Umbilical cord (tissue), 2 donors: Measurements from ENCODE around the gene DNM1. TPM values are rescaled to one million over a fixed set of nuclear protein-coding genes. Genes with fewer than 3 reads are reported as not detected.

Source experiments
- DNase-seq: peaks from one replicate; pipeline ENCODE4 v3.0.0-alpha.2; 2015; ENCODE audit warnings: low spot score
- total RNA-seq: library from RNA; depleted of rRNA; stranded (reverse); fragments of >200 nt; gene quantifications from one replicate; pipeline ENCODE4 v1.2.3, GENCODE V29; 2014; ENCODE audit warnings: low replicate concordance; ENCODE audit not compliant: insufficient read depth

DNM1 gene
- total RNA-seq, 1 donor from 2014 or later, result 36.4 TPM

DNA sequence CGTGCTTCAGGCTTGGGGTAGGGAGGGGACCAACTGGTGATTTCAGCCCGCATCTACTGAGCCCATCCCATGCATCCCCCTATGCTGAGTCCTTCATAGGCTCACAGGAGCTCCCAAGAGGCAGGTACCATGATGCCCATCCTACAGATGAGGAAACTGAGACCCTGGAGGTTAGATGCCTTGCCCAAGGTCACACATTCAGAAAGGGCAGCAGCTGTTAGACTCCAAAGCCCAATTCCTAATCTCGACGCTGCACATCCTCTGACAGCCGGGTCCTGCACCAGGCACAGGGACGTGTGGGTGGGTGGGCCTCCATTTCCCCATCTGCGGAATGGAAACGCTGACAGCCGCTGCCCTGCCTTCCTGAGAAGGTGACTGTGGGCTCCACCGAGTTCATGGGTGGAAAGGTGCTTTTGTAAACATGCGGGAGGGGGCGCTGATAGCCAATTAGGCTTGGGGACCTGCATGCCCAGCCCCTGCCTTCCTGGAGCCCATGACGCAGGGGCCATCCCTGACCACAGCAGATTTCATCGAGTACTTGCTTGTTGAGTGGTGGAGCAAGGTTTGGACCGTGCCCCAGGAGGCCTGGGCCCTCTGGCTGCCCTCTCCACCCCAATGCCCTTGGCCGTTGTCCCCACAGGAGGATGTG is 2.2 kb downstream of the DNM1 start:
- DNase-seq, result no peak

DNA sequence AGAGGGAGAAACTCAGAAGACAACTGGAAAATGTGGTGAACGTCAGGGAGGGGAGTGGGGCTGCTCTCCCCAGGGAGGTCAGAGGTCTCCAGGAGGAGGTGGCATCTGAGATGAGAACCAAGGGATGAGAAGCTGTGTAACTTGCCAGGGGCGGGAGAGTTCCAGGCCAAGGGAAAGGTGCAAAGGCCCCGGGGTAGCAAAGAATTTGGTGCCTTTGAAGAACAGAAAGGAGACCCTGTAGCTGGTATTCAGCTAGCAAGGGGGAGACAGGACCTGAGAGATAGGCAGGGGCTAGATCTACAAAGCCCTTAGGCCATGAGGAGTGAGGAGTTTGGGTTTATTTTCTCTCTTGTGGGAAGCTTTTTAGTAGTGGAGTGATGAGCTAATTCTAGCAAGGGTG is 3.3 kb downstream of the DNM1 start:
- DNase-seq, result no peak

DNA sequence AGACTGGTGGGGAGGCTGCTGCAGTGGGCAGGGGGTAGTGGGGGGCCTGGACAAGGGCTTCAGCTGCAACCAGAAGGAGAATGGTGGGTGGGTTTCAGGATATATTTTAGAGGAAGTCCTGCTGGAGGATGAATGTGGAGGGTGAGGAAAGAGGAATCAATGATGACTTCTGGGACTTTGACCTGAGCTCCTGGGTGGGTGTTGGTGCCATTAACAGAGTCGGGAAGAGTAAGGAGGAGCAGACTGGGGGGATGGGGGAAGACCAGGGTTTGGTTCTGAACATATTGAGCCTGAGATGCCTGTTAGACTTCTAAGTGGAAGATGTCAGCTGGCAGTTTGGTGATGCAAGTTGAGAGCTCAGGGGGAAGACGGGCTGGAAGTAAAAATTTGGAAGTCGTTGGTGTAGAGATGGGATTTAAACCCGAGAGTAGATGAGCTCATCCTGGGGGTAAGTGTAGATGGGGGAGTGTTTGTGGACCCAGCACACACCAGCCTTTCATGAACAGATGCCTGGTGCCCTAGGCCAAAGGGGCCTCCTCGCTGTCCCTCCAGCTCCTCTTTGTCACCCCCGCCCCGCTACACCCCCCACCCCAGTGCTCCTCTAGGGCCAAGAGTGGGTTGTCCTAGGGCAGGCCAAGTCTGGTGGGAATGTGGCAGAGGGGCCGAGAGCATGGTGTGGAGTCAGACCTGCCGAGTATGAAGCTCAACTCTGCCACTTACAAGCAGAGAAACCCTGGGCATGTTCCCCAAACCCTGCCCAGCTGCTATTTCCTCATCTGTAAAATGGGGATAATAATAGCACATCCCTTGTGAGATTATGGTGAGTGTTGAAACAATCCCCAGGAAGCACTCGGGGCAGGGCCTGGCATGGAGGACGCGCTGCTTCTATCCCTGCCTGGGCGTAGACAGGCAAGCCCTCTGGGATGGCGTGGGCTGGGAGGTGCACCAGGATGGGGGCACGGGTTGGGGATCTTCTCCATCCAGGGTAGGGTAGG is 4.0 kb downstream of the DNM1 start:
- no peak for DNase-seq

DNA sequence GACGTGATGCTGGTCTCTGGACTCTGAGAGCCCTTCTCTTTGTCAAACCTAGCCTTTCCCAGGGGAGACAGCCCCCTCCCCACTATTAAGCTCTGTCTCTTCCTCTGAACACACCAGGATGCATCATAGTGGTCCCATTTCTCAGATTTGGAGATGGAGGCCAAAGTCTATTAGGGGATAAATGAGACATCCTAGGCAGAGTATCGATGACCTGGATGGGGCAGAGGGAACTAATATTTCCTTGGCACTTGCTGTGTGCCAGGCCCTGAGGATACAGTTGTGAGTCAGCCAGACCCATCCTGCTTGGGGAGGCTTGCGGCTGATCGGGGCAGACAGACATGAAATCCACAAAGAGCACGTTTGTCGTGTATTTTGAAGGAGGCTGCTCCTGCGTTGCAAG is 5.2 kb downstream of the DNM1 start:
- no peak for DNase-seq

DNA sequence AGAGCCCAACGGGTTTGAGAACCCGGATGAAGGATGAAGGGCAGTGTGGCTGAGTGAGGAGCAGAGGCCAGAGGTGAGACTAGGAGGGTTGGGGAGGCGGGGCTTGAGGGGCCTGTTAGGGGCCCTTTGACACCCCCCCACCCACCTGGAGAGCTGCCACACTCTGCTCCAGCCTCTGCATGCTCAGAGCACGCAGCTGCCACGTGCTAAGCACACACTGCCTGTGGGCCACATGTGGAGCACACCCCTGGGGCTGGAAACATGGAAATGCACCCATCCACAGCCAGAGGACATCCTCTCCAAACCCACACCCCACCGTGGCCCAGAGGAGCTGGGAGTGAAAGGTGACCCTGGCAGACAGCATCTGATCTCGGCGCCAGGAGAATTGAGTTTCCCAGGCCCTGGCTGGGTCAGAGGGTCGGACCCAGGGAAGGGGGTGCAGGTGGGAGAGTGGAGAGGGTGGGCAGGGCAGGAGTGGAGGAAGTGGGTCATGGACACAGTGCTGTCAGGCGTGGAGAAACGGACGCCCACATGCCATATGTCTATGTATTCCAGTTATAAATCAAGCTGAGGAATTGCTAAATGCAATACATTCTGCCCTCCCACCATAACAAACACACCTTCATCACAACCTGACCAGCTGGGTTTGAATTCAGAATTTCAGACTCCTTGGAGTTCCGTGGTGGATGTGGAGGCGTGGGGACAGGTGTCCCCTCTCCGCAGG is 5.9 kb downstream of the DNM1 start:
- DNase-seq, result no peak

DNA sequence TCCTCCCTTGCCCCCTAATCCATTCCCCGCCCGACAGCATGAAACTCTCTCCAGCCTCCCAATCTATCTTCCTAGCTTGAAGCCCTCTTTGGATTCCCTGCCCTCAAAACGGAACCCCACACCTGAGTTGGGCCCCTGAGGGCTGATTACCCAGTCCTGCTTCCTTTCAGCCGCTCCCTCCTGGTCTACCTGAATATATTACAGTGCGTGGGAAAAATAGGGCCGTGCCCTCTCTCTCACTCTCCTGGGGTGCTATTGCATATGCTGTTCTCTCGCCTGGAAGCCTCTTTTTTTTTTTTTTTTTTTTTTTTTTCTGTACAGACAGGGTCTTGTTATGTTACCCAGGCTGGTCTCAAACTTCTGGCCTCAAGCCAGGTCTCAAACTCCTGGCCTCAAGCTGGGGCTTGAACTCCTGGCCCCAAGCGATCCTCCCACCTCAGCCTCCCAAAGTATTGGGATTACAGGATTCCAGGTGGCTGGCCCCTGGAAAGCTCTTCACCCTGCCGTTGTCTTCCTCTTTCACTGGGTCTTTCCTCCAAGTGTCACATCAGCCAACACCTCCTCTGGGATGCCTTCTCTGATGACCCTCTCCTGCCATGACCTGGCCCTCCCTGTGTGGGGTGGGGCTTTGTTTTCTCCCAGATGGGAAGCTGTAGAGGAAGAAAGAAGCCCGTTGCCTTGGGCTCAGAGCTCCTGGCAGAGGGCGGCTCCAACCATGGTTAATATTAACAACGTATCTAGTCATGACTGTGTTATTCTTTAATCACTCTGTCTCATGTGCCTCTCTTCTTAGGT is 8.2 kb downstream of the DNM1 start:
- no peak for DNase-seq

DNA sequence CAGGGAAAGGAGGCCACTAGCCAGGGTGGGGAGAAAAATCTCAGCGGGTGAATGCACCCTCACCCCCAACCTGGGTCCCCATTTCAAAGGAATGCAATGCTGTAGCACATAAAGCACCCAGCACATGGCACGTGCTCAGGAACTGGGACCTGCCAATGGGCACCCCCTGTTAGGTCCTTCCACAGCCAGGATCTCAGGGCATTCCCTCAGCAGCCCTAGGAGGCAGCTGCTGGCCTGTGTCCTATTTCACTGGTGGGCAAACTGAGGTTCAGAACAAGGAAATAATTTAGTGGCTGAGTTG is 8.8 kb downstream of the DNM1 start:
- DNase-seq, result no peak

DNA sequence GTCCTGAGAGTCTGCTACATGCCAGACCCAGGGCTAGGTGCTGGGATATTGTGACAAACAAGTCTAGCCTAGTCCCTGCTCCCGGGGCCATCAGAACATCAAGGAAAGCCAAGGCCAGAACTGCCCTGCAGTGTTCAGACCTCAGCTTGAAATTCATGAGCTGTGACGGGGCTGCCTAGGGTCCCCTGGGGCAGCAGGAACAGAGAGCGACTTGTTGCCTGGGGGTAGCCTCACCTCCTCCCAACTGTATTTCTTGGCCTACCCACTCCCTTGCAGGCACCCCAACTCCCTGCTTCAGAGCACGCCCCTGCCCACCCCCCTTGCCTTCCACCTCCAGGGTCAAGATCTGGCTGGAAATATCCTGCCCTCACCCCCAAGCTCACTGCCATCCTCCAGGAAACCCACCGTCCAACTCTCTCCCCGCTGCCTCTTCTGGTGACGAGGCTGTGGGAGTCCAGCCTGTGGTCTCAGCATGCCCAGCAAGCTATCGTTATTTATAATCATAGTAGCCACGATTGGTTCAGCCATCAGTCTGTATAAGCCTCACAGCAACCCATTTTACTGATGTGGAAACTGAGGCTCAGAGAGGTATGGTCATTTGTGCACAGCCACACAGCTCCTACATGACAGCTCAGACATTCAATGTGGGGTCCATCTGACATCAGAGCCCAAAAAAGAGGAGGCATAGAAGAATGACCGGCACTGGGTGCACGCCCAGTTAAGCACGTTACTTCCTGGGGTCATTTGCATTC is 10.7 kb downstream of the DNM1 start:
- no peak for DNase-seq

DNA sequence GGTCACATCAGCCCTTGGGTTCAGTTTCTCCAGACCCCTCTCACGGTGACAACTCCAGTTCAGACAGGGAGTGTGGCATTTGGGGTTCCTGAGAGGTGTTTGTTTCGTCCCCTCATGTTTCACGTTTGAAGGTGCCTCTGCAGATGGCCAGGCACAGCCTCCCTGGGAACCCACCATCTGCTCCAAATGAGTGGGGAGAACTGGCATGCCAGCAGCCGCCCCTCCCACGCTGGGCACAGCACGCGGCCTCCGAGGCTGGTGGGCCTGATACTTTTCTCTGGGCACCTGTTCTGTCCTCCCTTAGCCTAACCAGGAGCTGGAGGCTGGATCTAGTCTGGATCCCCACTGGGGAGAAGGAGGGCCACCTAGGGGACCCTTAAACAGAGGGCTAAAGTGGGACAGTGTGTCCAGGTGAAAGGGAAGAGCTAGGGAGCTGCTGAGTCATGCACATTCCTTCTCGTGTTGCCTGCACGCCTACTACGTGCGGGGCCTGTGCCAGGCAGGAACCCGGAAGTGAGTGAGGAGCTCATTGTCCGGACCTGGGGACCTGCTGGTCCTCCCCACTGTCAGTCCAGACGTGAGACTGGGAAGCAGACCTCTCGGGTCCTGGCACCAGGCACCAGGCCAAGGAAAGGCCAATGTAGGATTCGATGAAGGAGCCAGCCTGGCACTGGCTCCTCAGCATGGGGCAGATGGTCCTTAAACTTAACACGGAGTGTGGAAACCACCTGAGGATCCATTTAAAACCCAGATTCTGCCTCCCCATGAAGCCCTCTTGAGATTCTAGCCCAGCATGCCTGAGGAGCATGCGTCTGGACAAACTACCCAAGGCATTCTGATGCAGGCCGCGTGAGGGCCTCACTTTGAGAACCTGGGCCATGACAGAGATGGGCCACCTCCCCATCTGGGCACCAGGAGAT is 11.7 kb downstream of the DNM1 start:
- no peak for DNase-seq

DNA sequence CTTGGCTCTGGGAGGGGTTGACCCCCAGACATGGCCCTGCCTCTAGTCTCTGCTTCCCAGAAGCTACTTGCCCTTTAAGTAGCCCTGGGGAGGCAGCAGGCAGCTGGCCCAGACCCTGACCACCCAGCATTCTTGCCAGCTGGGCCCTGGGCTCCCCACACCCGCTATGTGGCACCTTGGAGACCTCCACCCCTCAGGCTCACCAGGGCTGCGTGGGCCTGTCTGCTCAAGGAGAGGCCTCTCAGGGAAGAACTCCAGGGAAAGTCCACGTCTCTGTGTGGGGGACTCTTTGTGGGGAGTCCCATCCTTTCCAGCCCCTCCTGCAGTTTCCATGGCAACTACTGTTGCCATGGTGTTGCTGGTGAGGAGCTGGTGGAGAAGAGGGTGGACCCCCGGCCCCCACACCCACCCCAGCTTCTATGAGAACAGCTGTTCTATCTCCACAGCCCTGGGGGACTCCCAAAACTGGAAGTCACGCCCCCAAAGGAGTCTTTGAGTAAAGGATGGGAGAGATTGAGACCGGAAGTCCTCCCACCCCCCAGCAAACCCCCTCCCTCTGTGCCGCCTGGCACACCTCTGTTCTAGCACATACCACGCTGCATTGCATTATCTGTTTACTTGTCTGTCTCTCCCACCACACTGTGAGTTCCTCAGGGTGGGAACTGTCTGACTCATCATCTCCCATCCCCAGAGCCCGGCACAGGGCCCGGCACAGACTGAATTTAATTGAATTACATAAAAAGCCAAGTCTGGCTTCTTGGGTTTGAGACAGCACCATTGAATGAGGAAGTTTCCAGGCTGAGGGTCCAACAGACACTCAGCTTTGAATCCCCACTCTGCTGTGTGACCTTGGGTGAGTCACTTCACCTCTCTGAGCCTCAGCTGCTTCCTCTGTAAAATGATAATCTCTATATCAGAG is 12.6 kb downstream of the DNM1 start:
- DNase-seq, result peak; percentile 65

DNA sequence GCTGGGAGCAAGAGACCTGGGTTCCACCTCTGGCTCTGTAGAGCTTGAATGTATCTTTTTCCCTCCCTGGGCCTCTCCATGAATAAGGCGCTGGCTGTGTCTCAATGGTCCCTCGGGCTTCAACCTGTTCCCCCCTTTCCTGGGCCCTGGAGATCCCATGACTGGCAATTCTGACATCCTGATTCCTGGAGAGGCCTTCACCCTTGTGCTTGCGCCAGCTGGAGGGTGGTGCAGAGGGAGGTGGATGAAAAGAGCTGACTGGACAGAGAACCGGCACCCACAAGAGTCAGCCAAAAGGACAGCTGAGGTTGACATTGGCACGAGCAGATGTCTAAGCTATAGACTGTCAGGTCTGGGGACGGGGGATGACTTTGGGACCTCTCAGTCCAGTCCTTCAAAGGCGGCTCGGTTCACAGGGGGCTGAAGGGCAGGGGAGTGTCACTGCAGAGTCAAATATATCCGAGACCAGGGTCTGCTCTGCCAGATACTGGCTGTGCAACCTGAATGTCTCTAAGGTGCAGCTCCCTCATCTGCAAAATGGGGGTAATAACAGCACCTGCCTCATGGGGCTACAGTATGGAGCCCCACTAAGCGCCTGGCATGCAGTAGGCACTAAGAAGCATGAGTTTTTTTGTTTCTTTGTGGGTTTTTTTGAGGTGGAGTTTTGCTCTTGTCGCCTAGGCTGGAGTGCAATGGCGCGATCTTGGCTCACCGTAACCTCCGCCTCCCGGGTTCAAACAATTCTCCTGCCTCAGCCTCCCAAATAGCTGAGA is 13.8 kb downstream of the DNM1 start:
- DNase-seq, result no peak

DNA sequence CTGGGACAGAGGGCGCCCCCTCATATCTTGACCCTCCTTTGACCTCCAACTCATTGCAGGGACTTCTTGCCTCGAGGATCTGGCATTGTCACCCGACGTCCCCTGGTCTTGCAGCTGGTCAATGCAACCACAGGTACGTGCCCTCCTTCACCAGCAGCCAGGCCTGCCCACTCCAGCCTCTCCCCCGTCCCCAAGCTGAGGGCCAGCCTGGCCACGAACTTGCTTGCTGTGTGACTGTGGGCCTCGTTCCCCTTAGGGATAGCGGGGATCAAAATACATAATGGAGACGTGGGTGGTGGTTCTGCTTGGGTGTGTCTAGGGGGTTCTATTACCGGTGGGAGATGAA is 15.0 kb downstream of the DNM1 start:
- no peak for DNase-seq

DNA sequence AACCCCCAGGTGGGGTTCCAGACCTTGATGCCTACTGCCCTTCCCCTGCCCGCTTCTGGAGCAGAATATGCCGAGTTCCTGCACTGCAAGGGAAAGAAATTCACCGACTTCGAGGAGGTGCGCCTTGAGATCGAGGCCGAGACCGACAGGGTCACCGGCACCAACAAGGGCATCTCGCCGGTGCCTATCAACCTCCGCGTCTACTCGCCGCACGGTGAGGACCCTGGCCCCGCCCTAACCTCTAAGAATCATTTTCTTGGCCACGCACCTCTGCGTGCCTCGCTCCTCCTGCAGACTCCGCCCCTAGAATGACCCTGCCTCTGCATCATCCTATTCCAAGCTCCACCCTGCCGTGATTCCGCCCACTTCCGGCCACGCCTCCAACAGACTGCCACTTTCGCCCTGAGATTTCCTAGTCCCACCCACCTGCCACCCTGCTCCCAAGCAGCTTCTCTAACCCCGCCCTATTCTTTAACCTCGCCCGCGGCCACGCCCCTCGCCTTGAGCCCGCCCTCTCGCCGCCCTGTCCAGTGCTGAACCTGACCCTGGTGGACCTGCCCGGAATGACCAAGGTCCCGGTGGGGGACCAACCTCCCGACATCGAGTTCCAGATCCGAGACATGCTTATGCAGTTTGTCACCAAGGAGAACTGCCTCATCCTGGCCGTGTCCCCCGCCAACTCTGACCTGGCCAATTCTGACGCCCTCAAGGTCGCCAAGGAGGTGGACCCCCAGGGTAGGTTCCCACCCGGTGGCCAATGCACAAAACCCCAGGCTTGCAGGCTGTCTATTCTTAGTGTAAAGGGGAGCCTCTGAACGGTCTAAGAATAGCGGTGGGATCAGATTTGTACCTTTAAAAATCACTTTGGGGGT is 15.6 kb downstream of the DNM1 start:
- DNase-seq, result peak; percentile 89

DNA sequence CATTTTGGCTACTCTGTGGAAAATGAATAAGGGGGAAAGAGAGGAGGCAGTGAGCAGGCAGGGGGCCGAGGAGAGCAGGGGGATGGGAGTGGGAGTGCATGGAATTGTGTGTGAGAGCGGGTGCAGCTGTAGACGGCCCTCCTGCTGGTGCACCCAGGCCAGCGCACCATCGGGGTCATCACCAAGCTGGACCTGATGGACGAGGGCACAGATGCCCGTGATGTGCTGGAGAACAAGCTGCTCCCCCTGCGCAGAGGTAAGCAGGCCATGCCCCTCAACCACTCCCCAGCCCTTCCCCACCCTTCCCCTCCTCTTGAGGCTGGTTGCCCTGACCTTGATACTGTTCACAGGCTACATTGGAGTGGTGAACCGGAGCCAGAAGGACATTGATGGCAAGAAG is 16.7 kb downstream of the DNM1 start:
- DNase-seq, result no peak

DNA sequence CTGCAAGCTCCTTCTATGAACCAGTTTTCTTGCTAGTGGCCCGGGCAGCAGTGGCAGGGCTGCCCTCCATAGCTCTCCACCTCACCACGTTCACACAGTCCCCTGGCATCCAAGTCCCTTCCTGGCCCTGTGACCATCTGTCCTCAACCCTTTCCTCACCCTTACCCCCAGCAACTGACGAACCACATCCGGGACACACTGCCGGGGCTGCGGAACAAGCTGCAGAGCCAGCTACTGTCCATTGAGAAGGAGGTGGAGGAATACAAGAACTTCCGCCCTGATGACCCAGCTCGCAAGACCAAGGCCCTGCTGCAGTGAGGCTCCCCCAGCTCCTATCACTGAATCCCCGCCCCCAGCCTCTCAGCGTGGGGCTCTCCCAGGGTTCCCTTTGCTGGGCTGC is 18.8 kb downstream of the DNM1 start:
- DNase-seq, result no peak

DNA sequence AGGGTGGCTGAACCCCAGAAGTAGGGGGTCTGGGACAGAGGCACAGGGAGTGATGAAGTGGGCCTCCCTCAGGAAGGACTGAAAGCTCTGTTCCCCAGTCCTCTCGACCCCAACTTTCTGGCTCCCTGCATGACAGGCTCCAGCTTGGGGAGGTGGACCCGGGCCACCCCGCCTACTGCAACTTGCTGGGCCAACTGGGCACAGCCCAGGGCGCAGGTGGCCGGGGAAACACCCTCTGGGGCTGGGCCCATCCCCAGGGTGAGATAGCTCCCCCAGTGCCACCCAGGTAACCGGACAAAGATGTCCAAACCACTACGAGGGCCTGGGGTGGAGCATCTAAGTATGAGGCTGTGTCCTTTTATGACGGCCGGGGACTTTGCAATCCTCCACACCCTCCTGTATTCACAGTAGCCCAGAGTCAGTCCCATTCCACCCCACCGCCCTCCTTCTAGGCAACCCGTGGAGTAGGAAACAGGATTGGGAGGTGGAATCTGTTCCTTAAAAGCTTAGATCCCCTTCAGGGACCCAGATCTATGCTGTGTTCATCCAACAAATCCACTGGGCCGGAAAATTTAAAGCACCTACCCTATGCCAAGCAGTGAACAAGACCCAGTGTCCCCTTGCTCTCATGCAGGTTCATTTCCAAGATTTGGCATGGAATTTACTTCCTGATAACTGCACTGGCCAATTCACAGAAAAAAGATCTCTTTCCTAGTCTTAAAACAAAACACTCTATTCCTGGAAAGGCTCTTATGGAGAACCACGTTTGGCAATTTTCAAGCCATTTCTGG is 19.9 kb downstream of the DNM1 start:
- DNase-seq, result no peak
